Adrenal gland (tissue), 12 donors: ENCODE results near the gene SPAG16. TPM values are rescaled to one million over a fixed set of nuclear protein-coding genes. Genes with fewer than 3 reads are reported as not detected.

Experiments used
- DNase-seq, 7 donors: peaks; one replicate each; pipeline ENCODE4 v3.0.0-alpha.2; 2019 to 2020
- H3K27ac ChIP-seq, 5 donors: fragments of 200-600 bp; sonication (generic) in 4 of 5; 1 replicate in 3 of 5; 2 replicates in 2 of 5; pipeline versions ENCODE4 v1.5.1 to v1.8.0; 2016 to 2020; ENCODE audit warnings: mild to moderate bottlenecking in 1 of 5
- H3K27me3 ChIP-seq: fragments of 200-600 bp; 2 replicates; pipeline ENCODE4 v1.8.0; 2021
- H3K36me3 ChIP-seq, 2 donors: fragments of 200-600 bp; replicated peaks in 1 of 2; 1 replicate in 1 of 2; 2 replicates in 1 of 2; pipeline versions ENCODE4 v1.5.1 to v1.8.0; 2018 to 2022
- H3K4me1 ChIP-seq, 2 donors: fragments of 200-600 bp; replicated peaks in 1 of 2; 1 replicate in 1 of 2; 2 replicates in 1 of 2; pipeline versions ENCODE4 v1.5.1 to v1.8.0; 2018 to 2021
- H3K4me3 ChIP-seq, 4 donors: fragments of 200-600 bp; sonication (generic) in 3 of 4; one replicate each; pipeline ENCODE4 v1.5.1; 2016 to 2018
- H3K9me3 ChIP-seq, 3 donors: fragments of 200-600 bp; sonication (generic) in 1 of 3; replicated peaks in 1 of 3; 1 replicate in 2 of 3; 2 replicates in 1 of 3; pipeline versions ENCODE4 v1.5.1 to v1.8.0; 2016 to 2021
- POLR2A ChIP-seq, 2 donors: fragments of 450-650 bp; IDR thresholded peaks; one replicate each; pipeline ENCODE4 v1.6.1; 2017; ENCODE audit warnings: antibody characterized with exemption in 2 of 2, mild to moderate bottlenecking in 2 of 2, moderate library complexity in 1 of 2
- WGBS, 4 donors: extraction: QIAGEN DNeasy Blood & Tissue Kit in 2 of 4; methylation state at CpG; one replicate each; pipeline versions ENCODE4 v1.1.5 to v1.1.7; 2013 to 2017; 5-methylcytosine and 5-hydroxymethylcytosine counted together
- intact Hi-C, 2 donors: fragments of 100-400 bp; cut with DNase I; formaldehyde crosslinking; loops; one replicate each; pipeline versions ENCODE4 v1.14.1 to v1.15.0; 2022 to 2023
- polyA plus RNA-seq, 3 donors: library from polyadenylated mRNA; stranded (reverse); fragments of 200-250 nt in 2 of 3; fragments of 350-450 nt in 1 of 3; fragmentation: Illumina TruSeq in 1 of 3; extraction: RNeasy Lipid Tissue Mini Kit (QIAGEN cat#74804) in 1 of 3; gene quantifications; one replicate each; pipeline ENCODE4 v1.2.3, GENCODE V29; 2013 to 2014
- total RNA-seq, 9 donors: library from RNA; depleted of rRNA in 4 of 9; stranded (reverse); fragments of >200 nt in 4 of 9; fragments of 120-200 nt in 1 of 9; fragmentation: NEBNext Ultra II Directional in 1 of 9; extraction: Animal tissue kit (Norgen Biotek cat#: 25700) in 1 of 9; gene quantifications; one replicate each; pipeline versions ENCODE4 v1.1.0 to v1.2.4, GENCODE V29; 2013 to 2023
- TF ChIP-seq, protein P1 (sequence below), 6 experiments: fragments of 450-650 bp in 4 of 6; fragments of 200-600 bp in 2 of 6; sonication (generic) in 1 of 6; IDR thresholded peaks; 1 replicate in 5 of 6; 2 replicates in 1 of 6; pipeline versions ENCODE4 v1.5.1 to v1.8.0; 2016 to 2021; ENCODE audit warnings: antibody characterized with exemption in 6 of 6, mild to moderate bottlenecking in 2 of 6, moderate library complexity in 1 of 6
- donor health status: healthy with polysubstance abuse.
- donor health status: Bipolar disorder and iron deficiency.
- donor health status: DM: yes; HTN: yes; CAD: no.
- donor health status: DM: no; HTN: no; CAD: no.
- donor health status: DM: no; HTN: no; CAD: no.
- donor health status: DM: yes; HTN: yes; CAD: no.

SPAG16 gene
- total and polyA plus RNA-seq, 12 donors, result 12.4 to 45.3 (median 21.8) TPM

DNA sequence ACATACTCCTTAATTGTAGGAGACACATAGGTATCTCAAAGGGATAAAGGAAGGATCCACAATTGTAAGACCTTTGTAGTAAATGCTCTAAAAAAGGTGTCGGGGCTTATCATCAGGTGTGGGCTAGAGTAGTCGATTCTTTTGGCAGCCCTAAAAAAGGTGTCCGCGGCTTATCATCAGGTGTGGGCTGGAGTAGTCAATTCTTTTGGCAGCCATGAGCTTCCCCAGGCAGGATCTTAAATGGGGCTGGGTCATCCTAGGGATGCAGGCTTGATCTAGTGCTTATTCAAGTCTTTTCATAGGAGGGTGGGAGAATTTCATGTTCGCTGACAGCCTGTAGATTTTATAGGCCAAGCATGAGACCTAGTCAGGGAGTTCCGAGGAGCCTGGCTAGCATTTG is 720.2 kb downstream of the SPAG16 start:
- DNase-seq, result no peak
- Histone ChIP-seq H3K4me1 (no peaks in the 10 kb centered on the region), H3K27ac (no peak overlapping the region), H3K9me3 (no peaks in the 10 kb centered on the region), H3K27me3 (no peaks in the 10 kb centered on the region), H3K36me3 (no peaks in the 10 kb centered on the region), H3K4me3 (no peak overlapping the region)
- TF ChIP-seq, protein P1, sequence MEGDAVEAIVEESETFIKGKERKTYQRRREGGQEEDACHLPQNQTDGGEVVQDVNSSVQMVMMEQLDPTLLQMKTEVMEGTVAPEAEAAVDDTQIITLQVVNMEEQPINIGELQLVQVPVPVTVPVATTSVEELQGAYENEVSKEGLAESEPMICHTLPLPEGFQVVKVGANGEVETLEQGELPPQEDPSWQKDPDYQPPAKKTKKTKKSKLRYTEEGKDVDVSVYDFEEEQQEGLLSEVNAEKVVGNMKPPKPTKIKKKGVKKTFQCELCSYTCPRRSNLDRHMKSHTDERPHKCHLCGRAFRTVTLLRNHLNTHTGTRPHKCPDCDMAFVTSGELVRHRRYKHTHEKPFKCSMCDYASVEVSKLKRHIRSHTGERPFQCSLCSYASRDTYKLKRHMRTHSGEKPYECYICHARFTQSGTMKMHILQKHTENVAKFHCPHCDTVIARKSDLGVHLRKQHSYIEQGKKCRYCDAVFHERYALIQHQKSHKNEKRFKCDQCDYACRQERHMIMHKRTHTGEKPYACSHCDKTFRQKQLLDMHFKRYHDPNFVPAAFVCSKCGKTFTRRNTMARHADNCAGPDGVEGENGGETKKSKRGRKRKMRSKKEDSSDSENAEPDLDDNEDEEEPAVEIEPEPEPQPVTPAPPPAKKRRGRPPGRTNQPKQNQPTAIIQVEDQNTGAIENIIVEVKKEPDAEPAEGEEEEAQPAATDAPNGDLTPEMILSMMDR (IDR thresholded peaks at IDR 0.05), result no peak
- no peak for TF ChIP-seq POLR2A (IDR thresholded peaks at IDR 0.05)
- WGBS, 4 donors, result 87 to 91% (median 89%) methylated on average over 6 of the region's 6 CpGs
- intact Hi-C loops, result no loop called here

DNA sequence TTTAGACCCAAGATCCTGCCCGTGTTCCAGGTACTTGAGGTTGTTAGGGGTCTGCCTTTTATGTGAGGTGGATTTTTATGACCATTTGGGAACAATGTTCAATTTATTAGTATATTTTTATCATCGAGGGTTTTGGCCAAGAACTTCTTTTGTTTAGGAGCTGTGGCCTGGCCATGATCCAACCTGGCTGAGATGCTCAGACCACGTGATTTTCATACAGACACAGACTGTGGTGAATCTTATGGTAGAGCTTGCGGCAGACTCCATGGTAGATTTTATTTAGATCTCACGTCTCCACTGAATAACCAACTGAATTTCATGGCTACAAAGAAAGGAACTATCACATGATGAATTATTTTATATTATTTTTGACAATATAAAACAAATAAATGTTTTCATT is 721.1 kb downstream of the SPAG16 start:
- Histone ChIP-seq H3K4me3 (no peak overlapping the region), H3K9me3 (no peaks in the 10 kb centered on the region), H3K4me1 (no peaks in the 10 kb centered on the region), H3K27me3 (no peaks in the 10 kb centered on the region), H3K36me3 (no peaks in the 10 kb centered on the region), H3K27ac (no peak overlapping the region)
- DNase-seq, result no peak
- WGBS, 4 donors, result 58 to 75% (median 62%) methylated on average over 5 of the region's 5 CpGs
- intact Hi-C loops, result no loop called here
- TF ChIP-seq POLR2A (IDR thresholded peaks at IDR 0.05), result no peak
- TF ChIP-seq, protein P1 (IDR thresholded peaks at IDR 0.05), result no peak

DNA sequence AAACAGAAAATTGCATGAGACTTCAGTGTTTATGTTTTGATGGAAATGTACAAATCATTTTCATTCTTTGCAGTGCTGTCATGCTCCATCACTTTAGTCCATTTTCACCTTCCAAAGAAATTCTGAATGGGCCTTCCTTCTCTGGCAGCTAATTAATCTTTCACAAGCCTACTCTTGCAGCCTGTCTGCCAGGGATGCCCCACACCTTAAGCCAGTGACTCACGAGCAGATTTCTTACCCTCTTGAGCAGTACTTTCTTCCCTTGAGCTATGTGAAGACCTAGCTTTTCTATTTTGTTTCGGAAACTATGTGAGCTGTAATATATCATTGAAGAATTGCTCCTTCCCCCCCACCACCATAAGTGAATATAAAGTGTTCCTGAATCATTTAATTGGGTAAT is 722.3 kb downstream of the SPAG16 start:
- H3K27me3 ChIP-seq, result no peaks in the 10 kb centered on the region

DNA sequence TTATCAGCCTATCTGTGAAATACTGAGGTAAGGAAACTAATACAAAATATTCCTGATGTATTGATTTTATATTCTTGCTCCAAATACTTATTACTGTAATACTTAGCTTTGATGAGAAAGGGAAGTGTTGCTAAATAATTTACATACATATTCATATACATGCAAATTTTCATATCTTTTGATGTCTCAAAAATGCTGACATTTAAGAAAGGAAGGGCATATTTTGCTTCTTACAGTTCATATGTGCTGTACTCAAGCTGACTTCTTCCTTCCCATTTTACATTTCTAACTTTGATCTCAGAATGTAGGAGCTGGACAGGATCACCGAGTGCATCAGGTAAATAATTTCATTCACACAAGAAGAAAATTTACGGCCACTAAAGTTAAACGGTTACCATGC is 727.4 kb downstream of the SPAG16 start:
- no peak overlapping the region for H3K27ac ChIP-seq
- no peaks in the 10 kb centered on the region for H3K4me1 ChIP-seq
- H3K9me3 ChIP-seq, result no peaks in the 10 kb centered on the region
- no peaks in the 10 kb centered on the region for H3K36me3 ChIP-seq
- TF ChIP-seq, protein P1 (IDR thresholded peaks at IDR 0.05), result no peak
- no peak for TF ChIP-seq POLR2A (IDR thresholded peaks at IDR 0.05)
- 66 to 74% (median 67%) methylated on average over 3 of the region's 3 CpGs for WGBS, 4 donors
- no peak for DNase-seq
- intact Hi-C loops, result no loop called here
- no peak overlapping the region for H3K4me3 ChIP-seq
- no peaks in the 10 kb centered on the region for H3K27me3 ChIP-seq

More for the DNA sequence above, 722.3 kb downstream of the SPAG16 start:
- Histone ChIP-seq H3K4me1 (no peaks in the 10 kb centered on the region), H3K9me3 (no peaks in the 10 kb centered on the region), H3K36me3 (no peaks in the 10 kb centered on the region), H3K27ac (no peak overlapping the region), H3K4me3 (no peak overlapping the region)
- intact Hi-C loops, result no loop called here
- TF ChIP-seq POLR2A (IDR thresholded peaks at IDR 0.05), result no peak
- TF ChIP-seq, protein P1 (IDR thresholded peaks at IDR 0.05), result no peak
- 52 to 57% (median 55%) methylated on average over 2 of the region's 2 CpGs for WGBS, 4 donors
- DNase-seq, result no peak
